AG08396 (cell line): ENCODE data around the gene TMC6.
"Not testable (repeated sequence)": the region's sequence is repeated elsewhere in the genome, so short reads cannot be mapped to it uniquely, and the experiment has no call there.

Experiments used
- DNase-seq: peaks from one replicate; pipeline ENCODE4 v3.0.0; 2012; ENCODE audit warnings: low spot score, mixed read lengths

Gene TMC6, protein sequence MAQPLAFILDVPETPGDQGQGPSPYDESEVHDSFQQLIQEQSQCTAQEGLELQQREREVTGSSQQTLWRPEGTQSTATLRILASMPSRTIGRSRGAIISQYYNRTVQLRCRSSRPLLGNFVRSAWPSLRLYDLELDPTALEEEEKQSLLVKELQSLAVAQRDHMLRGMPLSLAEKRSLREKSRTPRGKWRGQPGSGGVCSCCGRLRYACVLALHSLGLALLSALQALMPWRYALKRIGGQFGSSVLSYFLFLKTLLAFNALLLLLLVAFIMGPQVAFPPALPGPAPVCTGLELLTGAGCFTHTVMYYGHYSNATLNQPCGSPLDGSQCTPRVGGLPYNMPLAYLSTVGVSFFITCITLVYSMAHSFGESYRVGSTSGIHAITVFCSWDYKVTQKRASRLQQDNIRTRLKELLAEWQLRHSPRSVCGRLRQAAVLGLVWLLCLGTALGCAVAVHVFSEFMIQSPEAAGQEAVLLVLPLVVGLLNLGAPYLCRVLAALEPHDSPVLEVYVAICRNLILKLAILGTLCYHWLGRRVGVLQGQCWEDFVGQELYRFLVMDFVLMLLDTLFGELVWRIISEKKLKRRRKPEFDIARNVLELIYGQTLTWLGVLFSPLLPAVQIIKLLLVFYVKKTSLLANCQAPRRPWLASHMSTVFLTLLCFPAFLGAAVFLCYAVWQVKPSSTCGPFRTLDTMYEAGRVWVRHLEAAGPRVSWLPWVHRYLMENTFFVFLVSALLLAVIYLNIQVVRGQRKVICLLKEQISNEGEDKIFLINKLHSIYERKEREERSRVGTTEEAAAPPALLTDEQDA

DNA sequence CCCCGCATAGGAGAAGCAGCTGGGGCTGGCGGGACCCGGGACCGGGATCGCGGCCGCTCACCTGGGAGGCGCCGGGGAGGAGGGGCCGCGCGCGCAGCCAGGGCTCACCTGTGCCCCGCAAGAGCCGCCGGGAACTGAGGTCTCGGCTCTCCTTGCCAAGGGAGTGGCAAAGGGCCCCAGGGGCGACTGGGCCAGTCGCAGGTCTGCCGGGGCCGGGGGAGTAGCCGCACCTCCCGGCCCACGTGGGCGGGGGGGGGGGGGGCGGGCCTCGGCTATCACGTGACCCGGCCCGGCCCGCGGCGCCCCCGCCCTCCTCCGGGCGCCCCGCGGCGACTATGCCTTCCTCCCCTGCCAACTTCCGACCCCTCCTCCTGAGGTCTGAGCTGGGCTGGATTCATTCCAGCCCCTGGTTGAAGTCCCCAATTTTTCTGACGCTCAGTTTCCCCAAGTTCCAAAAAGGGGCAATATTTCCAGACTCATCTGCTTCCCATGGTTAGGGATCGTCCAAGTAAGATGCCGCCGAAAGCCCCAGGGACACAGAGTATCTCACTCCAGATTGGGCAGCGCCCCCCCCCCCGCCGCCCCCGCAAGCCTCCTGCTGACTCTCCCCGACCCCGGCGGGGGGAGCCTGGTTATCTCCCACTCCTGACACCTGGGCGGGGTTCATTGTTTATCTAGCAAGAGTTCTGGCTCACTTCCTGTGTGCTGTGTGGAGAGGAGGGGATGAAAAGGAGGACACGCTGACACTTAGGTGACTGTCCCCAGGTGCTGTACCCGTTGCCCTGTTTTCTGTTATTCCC is at the start of gene TMC6:
Gene TMC6 (minus strand): TSS at position 205 of the 800 bp plus-strand sequence. CDS start 1,923 bp downstream, outside the sequence.
- peak; percentile 67 for DNase-seq

DNA sequence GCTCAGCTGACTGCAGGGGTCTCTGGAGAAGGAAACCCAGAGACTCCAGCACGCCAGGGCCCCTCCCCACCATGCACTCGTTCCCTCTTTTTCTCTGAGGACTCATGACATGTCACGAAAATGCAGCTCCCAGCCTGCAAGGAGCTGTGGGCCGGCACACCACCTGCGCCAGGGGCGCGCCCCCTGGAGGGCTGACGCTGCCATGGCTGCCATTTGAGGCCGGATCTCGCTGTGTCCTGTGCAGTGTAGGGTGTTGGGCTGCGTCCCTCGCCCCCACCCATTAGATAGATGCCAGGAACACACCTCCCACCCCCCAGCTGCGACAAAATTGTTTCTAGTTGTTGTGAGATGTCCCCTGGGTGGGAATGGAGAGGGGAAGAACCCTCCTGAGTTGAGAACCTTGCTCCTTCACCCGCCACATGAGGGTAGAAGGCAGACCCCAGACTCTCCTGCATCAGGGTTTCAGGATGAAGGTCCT is 48.0 kb upstream of the TMC6 start:
- peak; percentile 59 for DNase-seq

DNA sequence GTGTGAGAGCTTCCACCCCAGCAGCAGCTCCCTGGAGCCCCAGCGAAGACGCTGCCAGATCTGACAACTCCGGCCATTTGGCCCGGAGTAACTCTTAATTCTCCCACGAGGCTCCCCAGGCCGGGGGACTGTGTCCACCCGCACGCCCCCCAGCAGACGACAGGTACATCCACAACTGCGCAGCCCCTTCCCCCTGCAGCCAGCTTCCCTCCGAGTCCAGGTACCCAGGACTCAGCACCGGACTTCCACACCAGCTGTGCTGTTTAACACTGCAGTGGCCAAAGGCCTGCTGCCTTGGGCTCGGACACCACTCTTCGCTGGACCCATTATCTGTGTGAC is 47.1 kb upstream of the TMC6 start:
- DNase-seq: no peak

DNA sequence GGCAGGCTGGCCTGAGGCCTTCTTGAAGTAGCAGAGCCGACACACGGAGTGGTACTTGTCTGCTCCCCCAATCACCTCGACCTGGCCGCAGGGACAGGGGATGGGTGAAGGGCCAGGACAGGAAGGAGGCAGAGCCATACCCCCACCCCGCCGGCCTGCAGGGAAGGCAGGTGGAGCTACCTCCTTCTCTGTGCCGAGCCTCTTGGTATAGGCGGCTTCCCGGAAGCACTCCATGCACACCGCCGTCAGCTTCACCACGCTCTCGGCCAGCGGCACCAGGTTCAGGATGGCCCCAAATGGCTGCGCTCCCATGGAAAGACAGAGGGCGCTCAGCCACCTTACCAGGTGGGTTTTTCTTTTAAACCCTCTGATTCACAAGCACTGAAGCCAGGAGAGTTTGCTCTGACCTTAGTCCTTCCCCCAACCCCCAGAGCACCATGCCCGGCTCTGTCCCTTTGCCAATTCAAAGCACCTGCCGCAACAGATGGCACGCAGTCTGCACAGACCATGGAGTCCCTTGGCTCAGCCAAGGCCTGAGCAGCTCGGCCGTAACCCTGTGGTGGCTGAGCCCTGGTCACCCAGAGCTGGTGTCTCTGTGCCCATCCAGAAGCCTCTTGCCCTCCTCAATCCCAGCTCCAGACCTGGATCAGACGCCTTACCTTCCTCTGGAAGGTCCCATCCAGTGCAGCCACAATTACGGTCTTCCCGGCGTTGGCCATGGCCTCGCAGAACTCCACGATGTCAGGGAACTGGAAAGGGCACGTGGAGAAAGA is 46.5 kb upstream of the TMC6 start:
- no peak for DNase-seq

DNA sequence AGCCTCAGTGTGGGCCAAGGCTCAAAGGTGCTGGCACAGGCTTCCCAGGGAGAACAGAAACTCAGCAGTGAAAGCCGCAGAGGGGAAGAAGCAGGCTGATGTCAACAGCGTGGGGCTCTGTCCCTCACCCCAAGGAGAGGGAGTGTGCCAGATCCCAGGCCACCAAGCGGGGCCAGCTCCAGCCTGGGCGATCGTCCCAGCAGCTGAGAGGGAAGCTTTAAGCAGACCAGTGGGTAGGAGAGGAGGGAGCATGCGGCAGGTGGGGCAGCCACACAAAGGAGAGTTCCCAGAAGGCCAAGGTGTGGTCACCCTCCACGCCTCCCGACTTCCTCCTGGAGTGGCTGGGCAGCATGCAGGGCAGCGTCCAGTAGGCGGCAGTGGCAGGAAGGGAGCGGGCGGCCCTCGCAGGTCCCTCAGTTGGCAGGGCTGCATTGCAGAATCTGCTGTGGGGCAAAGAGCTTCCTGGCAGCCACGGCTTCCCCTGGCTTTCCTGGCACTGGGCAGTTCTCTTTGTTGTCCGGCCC is 45.9 kb upstream of the TMC6 start:
- no peak for DNase-seq

DNA sequence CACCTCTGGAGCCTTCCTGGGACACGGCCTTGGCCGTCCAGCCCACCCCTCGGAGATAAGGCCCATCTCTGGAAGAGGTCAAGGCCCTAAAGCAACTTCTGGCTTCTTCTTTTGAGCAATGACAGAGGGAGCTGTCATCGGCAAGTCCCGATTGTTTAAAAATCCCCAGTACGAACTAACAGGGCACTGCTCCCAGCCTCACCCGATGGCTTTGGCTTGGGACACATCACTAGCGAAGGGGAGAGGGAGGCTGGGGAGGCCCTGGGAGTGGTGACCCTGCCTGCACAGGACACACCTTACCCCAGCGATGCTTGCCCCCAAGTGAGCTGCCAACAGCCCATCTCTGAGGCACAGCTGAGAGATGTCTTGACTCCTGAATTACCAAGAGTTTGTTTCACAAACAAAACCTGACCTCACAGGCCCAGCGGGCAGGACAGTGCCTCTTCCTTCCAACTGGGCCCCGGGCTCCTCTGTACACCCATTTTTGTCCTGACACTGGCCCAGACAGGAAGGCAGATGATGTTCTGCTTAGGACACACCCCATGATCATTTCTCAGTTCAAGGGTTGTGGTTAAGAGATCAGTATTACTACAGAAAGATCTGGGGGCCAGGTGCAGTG is 44.7 kb upstream of the TMC6 start:
- DNase-seq: no peak

DNA sequence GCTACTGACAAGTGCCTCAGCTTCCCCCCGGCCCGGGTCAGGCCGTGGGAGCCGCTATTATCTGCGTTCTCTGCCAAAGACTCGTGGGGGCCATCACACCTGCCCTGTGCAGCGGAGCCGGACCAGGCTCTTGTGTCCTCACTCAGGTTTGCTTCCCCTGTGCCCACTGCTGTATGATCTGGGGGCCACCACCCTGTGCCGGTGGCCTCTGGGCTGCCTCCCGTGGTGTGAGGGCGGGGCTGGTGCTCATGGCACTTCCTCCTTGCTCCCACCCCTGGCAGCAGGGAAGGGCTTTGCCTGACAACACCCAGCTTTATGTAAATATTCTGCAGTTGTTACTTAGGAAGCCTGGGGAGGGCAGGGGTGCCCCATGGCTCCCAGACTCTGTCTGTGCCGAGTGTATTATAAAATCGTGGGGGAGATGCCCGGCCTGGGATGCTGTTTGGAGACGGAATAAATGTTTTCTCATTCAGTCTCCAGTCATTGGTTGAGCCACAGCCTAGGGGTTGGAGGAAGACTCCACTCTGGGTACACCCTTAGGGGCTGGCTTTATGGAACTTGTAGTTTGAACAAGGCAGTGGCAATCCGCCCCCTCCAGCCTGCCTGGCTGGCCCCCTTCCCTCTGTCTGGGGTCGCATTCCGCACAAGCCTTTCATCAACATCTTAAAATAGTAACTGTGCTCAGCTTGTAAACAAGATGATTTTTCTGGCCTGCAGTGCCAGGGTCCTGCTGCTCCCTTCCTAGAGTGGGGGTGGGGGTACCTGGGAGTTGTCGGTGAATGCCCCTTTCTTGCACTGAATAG is 43.9 kb upstream of the TMC6 start:
- DNase-seq: no peak

DNA sequence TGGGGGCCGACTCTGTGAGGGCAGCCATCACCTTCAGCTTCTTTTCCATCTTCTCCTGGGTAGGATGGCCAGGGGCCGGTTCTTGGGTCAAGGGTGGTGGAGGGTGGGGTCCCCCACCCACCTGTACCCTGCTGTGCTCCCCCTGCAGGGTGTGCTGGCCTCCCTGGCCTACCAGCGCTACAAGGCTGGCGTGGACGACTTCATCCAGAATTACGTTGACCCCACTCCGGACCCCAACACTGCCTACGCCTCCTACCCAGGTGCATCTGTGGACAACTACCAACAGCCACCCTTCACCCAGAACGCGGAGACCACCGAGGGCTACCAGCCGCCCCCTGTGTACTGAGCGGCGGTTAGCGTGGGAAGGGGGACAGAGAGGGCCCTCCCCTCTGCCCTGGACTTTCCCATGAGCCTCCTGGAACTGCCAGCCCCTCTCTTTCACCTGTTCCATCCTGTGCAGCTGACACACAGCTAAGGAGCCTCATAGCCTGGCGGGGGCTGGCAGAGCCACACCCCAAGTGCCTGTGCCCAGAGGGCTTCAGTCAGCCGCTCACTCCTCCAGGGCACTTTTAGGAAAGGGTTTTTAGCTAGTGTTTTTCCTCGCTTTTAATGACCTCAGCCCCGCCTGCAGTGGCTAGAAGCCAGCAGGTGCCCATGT is 43.2 kb upstream of the TMC6 start:
- DNase-seq: not testable (repeated sequence)

DNA sequence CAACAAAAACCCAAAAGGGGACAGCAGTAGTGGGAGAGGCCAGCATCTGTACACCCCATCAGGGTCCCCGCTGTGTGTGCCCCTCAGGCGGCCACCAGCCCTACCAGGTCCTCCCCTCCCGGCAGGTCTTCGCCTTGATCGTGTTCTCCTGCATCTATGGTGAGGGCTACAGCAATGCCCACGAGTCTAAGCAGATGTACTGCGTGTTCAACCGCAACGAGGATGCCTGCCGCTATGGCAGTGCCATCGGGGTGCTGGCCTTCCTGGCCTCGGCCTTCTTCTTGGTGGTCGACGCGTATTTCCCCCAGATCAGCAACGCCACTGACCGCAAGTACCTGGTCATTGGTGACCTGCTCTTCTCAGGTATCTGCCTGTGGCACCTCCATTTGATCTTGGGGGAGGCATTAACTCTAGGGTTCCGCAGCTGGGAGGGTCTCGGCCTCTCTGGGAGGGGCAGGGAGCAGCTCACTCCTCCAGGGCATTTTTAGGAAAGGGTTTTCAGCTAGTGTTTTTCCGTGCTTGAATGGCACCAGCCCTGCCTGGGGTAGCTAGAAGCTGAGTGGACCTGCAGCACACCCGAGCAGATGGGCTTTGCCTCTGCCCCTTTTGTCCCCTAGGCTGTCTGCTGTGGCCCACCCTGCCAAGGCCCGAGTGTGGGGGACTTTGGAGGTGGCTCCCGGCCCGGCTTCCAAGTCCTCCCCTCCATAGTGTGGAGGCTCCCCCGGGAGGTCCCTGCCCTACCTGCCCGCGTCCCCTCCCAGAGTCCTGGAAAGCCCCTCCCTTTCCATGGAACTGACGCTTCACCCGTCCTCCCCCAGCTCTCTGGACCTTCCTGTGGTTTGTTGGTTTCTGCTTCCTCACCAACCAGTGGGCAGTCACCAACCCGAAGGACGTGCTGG is 42.4 kb upstream of the TMC6 start:
- no peak for DNase-seq

DNA sequence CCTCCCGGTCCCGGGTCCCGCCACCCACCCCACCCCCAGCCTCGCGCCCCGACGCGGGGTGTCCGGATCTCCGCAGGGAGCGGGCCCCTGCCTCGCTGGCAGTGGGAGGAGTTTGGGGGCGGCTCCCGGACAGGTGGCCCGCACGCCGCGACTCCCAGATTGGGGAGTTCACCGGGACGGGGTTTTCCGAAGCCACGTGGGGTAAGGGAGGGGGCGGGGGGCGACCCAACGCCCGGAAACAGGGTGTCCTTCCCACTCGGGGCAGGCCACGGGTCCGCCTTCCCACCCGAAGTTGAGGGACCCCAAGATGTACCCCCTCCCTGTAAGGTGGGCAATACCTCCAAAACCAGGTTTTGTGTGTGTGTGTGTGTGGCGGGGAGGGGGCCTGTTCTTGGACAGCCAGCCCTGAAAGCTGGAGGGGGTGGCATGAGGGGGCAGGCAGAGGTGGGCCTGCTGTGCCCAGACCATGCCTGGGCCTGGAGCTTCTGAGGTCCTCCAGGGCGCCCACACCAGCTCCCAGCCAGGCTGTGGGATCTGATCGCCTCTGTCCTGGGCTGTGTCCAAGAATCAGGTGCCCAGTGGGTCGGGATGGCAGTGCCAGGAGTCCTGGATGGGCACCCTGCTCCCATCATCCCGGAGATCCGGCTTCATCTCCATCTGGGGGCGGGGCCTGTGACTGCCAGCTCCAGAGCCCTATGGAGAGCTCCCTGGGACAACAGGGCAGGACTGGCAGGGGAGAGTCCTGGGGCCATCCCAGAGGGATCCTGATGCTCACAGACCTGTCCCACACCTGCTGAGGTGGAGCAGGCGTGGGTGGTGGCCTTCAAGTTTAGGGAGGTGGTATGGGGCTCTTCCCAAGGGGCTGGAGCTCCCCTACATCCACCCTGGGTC is 40.6 kb upstream of the TMC6 start:
- peak; percentile 84 for DNase-seq

DNA sequence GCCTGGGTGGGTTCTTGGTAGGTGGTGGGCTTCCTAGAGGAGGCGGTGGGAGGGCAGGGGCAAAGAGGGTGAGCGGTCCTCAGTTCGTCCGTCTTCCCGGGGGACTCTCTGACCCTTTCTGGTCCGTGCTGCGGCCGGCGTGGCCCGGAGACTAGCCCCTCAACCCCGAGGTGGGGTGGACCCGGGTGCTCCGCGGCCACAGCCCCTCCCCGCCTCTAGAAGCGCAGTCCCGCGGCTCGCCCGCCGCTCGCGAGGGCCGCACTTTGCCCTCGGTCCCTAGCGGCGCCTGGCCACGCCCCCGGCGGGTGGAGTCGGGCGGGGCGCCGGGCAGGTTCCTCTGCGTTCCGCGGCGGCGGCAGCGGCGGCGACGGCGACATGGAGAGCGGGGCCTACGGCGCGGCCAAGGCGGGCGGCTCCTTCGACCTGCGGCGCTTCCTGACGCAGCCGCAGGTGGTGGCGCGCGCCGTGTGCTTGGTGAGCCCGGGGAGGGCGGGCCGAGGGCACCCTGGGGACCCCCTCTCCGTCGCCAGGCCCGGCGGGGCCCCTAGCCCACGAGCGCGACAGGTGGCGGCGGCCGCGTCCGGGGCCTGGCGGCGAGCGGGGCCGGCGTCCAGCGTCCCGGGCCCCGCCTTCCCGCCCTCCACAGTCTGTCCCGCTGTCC is 39.8 kb upstream of the TMC6 start, which contains the start of gene SYNGR2:
Gene SYNGR2 (plus strand): TSS at position 340 of the 661 bp plus-strand sequence. CDS start 36 bp downstream, at position 376.
- peak; percentile 92 for DNase-seq

DNA sequence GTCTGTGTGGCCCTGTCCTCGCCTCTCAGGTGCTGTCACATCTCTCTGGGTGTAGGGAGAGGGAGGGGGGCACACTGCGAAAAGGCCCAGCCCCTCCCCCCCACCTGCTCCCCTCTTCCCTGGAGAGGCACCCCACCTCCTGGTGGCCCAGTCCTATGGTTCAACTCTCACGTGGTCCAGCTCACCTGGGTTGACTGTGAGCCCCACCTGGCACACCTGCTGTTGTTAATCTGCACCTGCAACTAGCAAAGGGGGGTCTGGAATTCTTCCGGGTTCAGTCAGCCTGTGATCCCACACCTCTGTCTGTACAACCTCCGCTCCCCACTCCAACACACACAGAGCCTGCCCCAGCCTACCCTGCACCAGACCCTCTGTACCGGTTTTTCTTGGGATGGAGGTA is 37.9 kb upstream of the TMC6 start:
- DNase-seq: no peak

DNA sequence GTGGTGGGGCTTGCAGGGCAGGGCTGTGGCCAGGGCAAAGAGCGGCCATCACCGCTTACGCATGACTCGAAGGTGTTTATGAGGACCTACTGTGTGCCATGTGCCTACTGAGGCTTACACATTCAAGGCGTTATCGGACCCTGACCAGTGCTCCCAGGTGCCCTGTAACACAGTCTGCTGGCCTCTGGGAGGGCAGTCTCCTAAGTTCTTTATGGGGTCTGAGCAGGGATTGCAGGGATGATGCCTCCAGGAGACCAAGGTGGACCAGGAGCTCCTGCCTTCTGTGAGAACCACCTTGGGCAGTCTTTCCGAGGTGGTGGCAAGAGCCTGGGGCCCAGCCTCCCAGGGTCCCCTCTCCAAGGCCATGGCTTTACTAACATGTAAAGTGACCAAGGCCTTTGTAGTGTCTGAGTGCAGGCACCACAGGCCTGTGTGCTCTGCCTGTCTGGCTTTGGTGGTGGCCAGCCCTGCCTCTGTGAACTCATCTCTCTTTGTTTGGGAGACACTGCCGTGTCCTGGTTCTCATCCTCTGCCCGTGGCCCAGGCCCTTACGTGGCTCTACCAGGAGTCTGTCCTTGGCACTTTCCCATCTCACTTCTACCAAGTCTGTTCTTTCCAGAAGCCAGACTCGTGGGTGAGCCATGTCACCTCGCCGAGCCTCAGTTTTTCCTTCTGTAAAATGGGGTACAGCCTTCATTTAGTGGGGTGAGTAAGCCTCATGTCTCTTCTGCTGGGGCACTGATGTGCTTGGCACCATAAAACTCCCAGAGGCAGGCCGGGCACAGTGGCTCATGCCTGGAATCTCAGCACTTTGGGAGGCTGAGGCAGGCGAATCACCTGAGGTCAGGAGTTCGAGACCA is 36.4 kb upstream of the TMC6 start:
- no peak for DNase-seq

DNA sequence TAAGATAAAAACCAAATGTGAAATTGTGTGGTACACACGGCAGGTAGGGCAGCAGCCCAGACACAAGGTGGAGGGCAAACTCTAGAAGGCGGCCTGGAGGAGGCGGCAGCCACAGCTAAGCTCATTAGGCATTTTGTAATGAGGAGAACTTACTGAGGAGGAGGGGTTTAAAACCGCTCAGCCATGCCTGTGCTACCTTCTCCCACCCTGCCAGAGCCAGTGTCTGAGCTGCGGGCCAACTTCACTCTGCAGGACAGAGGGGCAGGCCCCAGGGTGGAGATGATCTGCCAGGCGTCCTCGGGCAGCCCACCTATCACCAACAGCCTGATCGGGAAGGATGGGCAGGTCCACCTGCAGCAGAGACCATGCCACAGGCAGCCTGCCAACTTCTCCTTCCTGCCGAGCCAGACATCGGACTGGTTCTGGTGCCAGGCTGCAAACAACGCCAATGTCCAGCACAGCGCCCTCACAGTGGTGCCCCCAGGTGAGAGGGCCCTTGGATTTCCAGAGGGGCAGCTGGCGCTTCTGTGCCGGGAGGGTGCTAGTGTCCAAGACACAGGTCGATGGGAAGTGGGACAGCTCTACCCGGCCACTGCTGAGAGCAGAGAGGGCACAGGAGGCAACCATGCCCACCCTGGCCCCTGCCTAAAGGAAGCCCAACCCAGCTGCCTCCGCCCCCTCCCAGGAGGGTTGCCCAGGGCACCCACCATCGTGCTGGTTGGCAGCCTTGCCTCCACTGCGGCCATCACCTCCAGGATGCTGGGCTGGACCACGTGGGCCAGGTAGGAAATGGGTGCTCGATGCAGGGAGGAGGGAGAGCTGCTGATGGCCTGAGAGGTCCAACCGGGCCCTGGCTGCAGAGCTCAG is 35.6 kb upstream of the TMC6 start:
- DNase-seq: no peak
